GM12878 (cell line): Measurements from ENCODE around the gene NMNAT3. TPM values are rescaled to one million over a fixed set of nuclear protein-coding genes. Genes with fewer than 3 reads are reported as not detected.

Experiments
- ATAC-seq: fragments of 200-7000 bp; cut with Tn5 transposase; 3 replicates; pipeline ENCODE4 v1.9.1; 2020; ENCODE audit warnings: mild to moderate bottlenecking, moderate library complexity
- BruUV-seq: library from RNA; stranded (reverse); fragments of 400-500 nt; replicated peaks from 2 replicates; lab custom pipeline; 2021; lab: Mats Ljungman, UMichigan
- CTCF ChIA-PET: fragments of 300-600 bp; sonication (Branson Sonifier 250); formaldehyde crosslinking; extraction: SDS; loops from one replicate; lab custom pipeline; 2021; ENCODE audit warnings: inconsistent platforms; lab: Yijun Ruan, JAX
- POLR2A ChIA-PET: fragments of 350-600 bp; formaldehyde crosslinking; extraction: SDS; loops from one replicate; lab custom pipeline; 2021; ENCODE audit warnings: inconsistent platforms; lab: Charles Lee
- RAD21 ChIA-PET: fragments of 300-600 bp; sonication (Branson Sonifier 250); formaldehyde crosslinking; loops from one replicate; lab custom pipeline; 2023; ENCODE audit warnings: antibody characterized with exemption; ENCODE audit not compliant: unreplicated experiment; lab: Charles Lee
- SMC1A ChIA-PET: fragments of 300-600 bp; sonication (Branson Sonifier 250); formaldehyde crosslinking; loops from one replicate; lab custom pipeline; 2023; ENCODE audit not compliant: unreplicated experiment, uncharacterized antibody; lab: Charles Lee
- DNase-seq: peaks from one replicate; pipeline ENCODE4 v3.0.0-alpha.2; 2011; ENCODE audit warnings: low read depth, low spot score
- FAIRE-seq: peaks from 3 replicates; lab custom pipeline; 2011; peaks lifted over from hg19 to GRCh38; lab: Jason Lieb, UNC
- H2AFZ ChIP-seq: 2 replicates; pipeline ENCODE4 v1.6.0; 2011; ENCODE audit warnings: low read depth, low read length, control low read depth; ENCODE audit not compliant: control insufficient read depth
- H3K27ac ChIP-seq: 2 replicates; pipeline ENCODE4 v1.5.1; 2011; ENCODE audit warnings: control low read depth; ENCODE audit not compliant: control insufficient read depth, insufficient read depth
- H3K27me3 ChIP-seq, 2 experiments: replicated peaks in 1 of 2; 2 replicates each; pipeline versions ENCODE4 v1.6.0 to v1.6.1; 2011; ENCODE audit warnings: low read length in 1 of 2; ENCODE audit not compliant: control insufficient read depth in 2 of 2, insufficient read depth in 2 of 2
- H3K36me3 ChIP-seq, 2 experiments: 2 replicates each; pipeline ENCODE4 v1.5.1; 2011; ENCODE audit warnings: low read length in 1 of 2; ENCODE audit not compliant: control insufficient read depth in 2 of 2, insufficient read depth in 2 of 2
- H3K4me1 ChIP-seq: 2 replicates; pipeline ENCODE4 v1.6.1; 2011; ENCODE audit warnings: mild to moderate bottlenecking, low read length, moderate library complexity, mixed read lengths; ENCODE audit not compliant: control insufficient read depth, insufficient read depth
- H3K4me2 ChIP-seq: 2 replicates; pipeline ENCODE4 v1.6.0; 2011; ENCODE audit warnings: control low read depth; ENCODE audit not compliant: control insufficient read depth, insufficient read depth
- H3K4me3 ChIP-seq: fragments of 200-600 bp; sonication (generic); 2 replicates; pipeline ENCODE4 v1.5.1; 2016
- H3K79me2 ChIP-seq: 2 replicates; pipeline ENCODE4 v1.6.0; 2011; ENCODE audit warnings: low read length; ENCODE audit not compliant: control insufficient read depth, insufficient read depth
- H3K9ac ChIP-seq: 2 replicates; pipeline ENCODE4 v1.8.0; 2011; ENCODE audit warnings: low read length, control low read depth, mixed read lengths; ENCODE audit not compliant: control insufficient read depth, insufficient read depth
- H3K9me3 ChIP-seq: replicated peaks from 3 replicates; pipeline ENCODE4 v1.5.1; 2011; ENCODE audit warnings: mild to moderate bottlenecking, low read length; ENCODE audit not compliant: control insufficient read depth, insufficient read depth
- H4K20me1 ChIP-seq: 2 replicates; pipeline ENCODE4 v1.6.0; 2011; ENCODE audit not compliant: control insufficient read depth, insufficient read depth
- ASH2L ChIP-seq: fragments of 300-600, 200-600 bp; sonication (generic); IDR thresholded peaks from 2 replicates; pipeline ENCODE4 v1.6.1; 2017; ENCODE audit warnings: low read depth, mild to moderate bottlenecking, borderline replicate concordance
- CREM ChIP-seq: IDR thresholded peaks from 2 replicates; pipeline ENCODE4 v1.6.1; 2014; ENCODE audit warnings: antibody characterized with exemption, low read depth
- EP300 ChIP-seq, 2 experiments: fragments of 150-350 bp in 1 of 2; IDR thresholded peaks; 2 replicates each; pipeline ENCODE4 v1.6.1; 2011 to 2012; ENCODE audit warnings: low read depth in 2 of 2, low read length in 2 of 2, borderline replicate concordance in 1 of 2, improper control_type of control experiment in 1 of 2, inconsistent platforms in 1 of 2; ENCODE audit not compliant: control insufficient read depth in 1 of 2
- EZH2 ChIP-seq: IDR thresholded peaks from 2 replicates; pipeline ENCODE4 v1.6.1; 2012; ENCODE audit warnings: low read depth, mild to moderate bottlenecking, control low read depth, inconsistent platforms, low read length, borderline replicate concordance; ENCODE audit not compliant: control insufficient read depth
- HDGF ChIP-seq: fragments of 450-650 bp; IDR thresholded peaks from 2 replicates; pipeline ENCODE4 v1.6.1; 2016; ENCODE audit warnings: antibody characterized with exemption
- JUND ChIP-seq: IDR thresholded peaks from 2 replicates; pipeline ENCODE4 v1.6.1; 2012; ENCODE audit warnings: low read depth, mild to moderate bottlenecking, low read length, improper control_type of control experiment, moderate library complexity
- PKNOX1 ChIP-seq: fragments of 450-650 bp; IDR thresholded peaks from 2 replicates; pipeline ENCODE4 v1.6.1; 2016; ENCODE audit warnings: mild to moderate bottlenecking
- SUPT20H ChIP-seq: IDR thresholded peaks from 2 replicates; pipeline ENCODE4 v1.6.1; 2011; ENCODE audit warnings: low read depth, mild to moderate bottlenecking, low read length, moderate library complexity, borderline replicate concordance; ENCODE audit not compliant: control insufficient read depth
- TCF12 ChIP-seq: IDR thresholded peaks from 2 replicates; pipeline ENCODE4 v1.6.1; 2011; ENCODE audit warnings: low read depth, mild to moderate bottlenecking, low read length
- ZBED1 ChIP-seq: IDR thresholded peaks from 2 replicates; pipeline ENCODE4 v1.6.1; 2016; ENCODE audit warnings: borderline replicate concordance
- WGBS: methylation state at CpG from one replicate; pipeline ENCODE4 v1.1.6; 2016; ENCODE audit warnings: low lambda C conversion rate; ENCODE audit not compliant: insufficient replicate concordance, insufficient coverage; ENCODE audit errors: missing lambda C conversion rate; 5-methylcytosine and 5-hydroxymethylcytosine counted together
- in situ Hi-C: fragments of 300-500 bp; cut with MboI; formaldehyde crosslinking; loops from 9 replicates; pipeline ENCODE4 v1.14.3; 2018; ENCODE audit warnings: mixed read lengths
- intact Hi-C: fragments of 100-400 bp; cut with micrococcal nuclease; formaldehyde crosslinking; loops from one replicate; pipeline ENCODE4 v1.14.2; 2022; ENCODE audit not compliant: unreplicated experiment
- polyA plus RNA-seq, 11 experiments: library from polyadenylated mRNA; depleted of rRNA in 4 of 11; unstranded in 6 of 11; stranded (reverse) in 5 of 11; fragments of >200 nt; fragmentation: Nextera tagmentation in 4 of 11; fragmentation: Illumina TruSeq in 1 of 11; extraction: Ambion mirVana in 4 of 11; extraction: Trizol in 1 of 11; gene quantifications; 1 replicate in 1 of 11; 2 replicates in 10 of 11; pipeline versions ENCODE4 v1.2.1 to v1.2.3, GENCODE V29; 2011 to 2016; ENCODE audit warnings: inconsistent platforms in 2 of 11, missing spikeins in 2 of 11, low read depth in 1 of 11
- total RNA-seq, 4 experiments: library from RNA; depleted of rRNA in 3 of 4; stranded (reverse); fragments of >200 nt in 3 of 4; fragmentation: Illumina TruSeq in 1 of 4; extraction: Trizol in 1 of 4; gene quantifications; 2 replicates each; pipeline versions ENCODE4 v1.2.1 to v1.2.3, GENCODE V29; 2013 to 2021

The NMNAT3 gene
- total and polyA plus RNA-seq, 10 of the 15 experiments (the other 5 are each of a cell fraction or from before 2014, with no cell fraction given) = under 0.01 to 0.92 (median 0.08) TPM; not detected in 4

GRCh38 chr3:139696314-139696604 is 18.5 kb upstream of the NMNAT3 start (continued):
- TF ChIP-seq SUPT20H (no peak), JUND (no peak), ASH2L (no peak), ZBED1 (no peak), CREM (no peak), EP300 (IDR thresholded peaks at IDR 0.05; ENCODE audit: borderline replicate concordance in 1 of 2, control insufficient read depth in 1 of 2, low read depth in 2 of 2, low read length in 2 of 2) (no peak), HDGF (no peak), TCF12 (no peak)

DNA sequence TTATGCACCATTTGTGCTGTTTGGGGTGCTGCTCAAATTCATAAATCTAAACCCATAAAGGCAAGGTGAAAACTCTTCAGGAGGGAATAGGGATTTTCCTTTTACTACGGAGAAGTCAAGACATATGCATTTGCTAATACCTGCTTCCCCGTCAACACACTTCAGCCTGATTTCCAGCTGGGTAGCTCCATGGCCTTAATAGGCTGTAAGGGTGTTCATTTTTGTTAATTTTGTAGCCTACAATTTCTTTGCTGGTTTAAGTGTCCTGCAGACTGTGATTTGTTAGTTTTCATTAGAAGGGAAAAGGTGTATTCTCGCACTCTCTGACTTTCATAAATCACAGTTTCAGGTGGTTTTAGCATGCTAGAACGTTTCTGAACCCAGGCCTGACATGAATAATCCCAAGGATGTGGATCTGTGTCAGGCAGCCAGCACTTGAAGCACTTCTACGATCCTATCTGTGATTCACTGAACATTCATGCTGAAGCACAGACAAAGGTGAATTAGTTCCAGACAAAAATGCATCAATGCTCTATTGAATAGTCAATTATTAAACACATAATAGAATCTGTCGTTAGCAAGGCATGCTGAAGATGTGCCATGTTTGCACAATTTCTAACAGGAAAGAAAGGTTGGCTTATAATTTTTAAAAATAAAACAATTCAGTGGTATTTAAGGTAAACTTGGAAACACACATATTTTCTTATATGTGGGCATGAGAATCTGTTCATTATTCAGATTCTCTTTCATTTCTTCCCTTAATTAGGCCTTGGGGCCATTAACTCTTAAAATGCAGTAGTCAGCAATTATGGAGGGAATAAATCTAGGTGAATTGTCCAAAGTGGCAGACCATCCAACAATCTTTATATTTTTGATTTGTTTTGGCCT is 17.9 kb upstream of the NMNAT3 start:
- in situ Hi-C loops (no loop called here), intact Hi-C loops (no loop called here)
- no peak overlapping the region for H3K27ac ChIP-seq
- SMC1A ChIA-PET = no interaction called here
- H3K9me3 ChIP-seq = no peaks in the 10 kb centered on the region
- H4K20me1 ChIP-seq = no peaks in the 10 kb centered on the region
- FAIRE-seq = no peak
- DNase-seq = no peak
- no TSS peak for BruUV-seq
- peaks cover 0 to 3% of the 10 kb centered on the region in 2 experiments; a peak in 2 of 4 replicates for H3K27me3 ChIP-seq
- WGBS = 25% methylated on average over 6 of the region's 6 CpGs
- ATAC-seq = no peak
- no peak overlapping the region for H2AFZ ChIP-seq
- H3K36me3 ChIP-seq = no peaks in the 10 kb centered on the region
- H3K4me1 ChIP-seq = no peaks in the 10 kb centered on the region
- RAD21 ChIA-PET = no interaction called here
- no peak overlapping the region for H3K9ac ChIP-seq
- POLR2A ChIA-PET = no interaction called here
- CTCF ChIA-PET = no interaction called here
- no peaks in the 10 kb centered on the region for H3K79me2 ChIP-seq
- H3K4me2 ChIP-seq = no peak overlapping the region
- H3K4me3 ChIP-seq = no peak overlapping the region
- TF ChIP-seq EZH2 = no peak
- TF ChIP-seq PKNOX1 = no peak
